GM23338 (cell line): ENCODE results near the gene KDM7A. TPM values are rescaled to one million over a fixed set of nuclear protein-coding genes. Genes with fewer than 3 reads are reported as not detected.

ENCODE experiments used
- ATAC-seq: fragments of 200-7000 bp; cut with Tn5 transposase; 3 replicates; pipeline ENCODE4 v1.9.1; 2020
- DNase-seq: peaks from one replicate; pipeline ENCODE4 v3.0.0-alpha.2; 2015; ENCODE audit warnings: low spot score
- H2AFZ ChIP-seq: fragments of 200-600 bp; sonication (generic); 2 replicates; pipeline ENCODE4 v1.8.0; 2016; ENCODE audit warnings: antibody characterized with exemption, mild to moderate bottlenecking, moderate library complexity
- H3F3A ChIP-seq: fragments of 200-600 bp; sonication (generic); replicated peaks from 2 replicates; pipeline ENCODE4 v1.8.0; 2017; ENCODE audit warnings: antibody characterized with exemption, mixed run types, low read depth
- H3K27ac ChIP-seq: fragments of 200-600 bp; sonication (generic); 2 replicates; pipeline ENCODE4 v1.6.1; 2016; ENCODE audit warnings: low read depth
- H3K27me3 ChIP-seq: fragments of 200-600 bp; sonication (generic); 2 replicates; pipeline ENCODE4 v1.8.0; 2016; ENCODE audit warnings: mild to moderate bottlenecking, mixed run types, moderate library complexity; ENCODE audit not compliant: insufficient read depth
- H3K36me3 ChIP-seq: fragments of 200-600 bp; sonication (generic); 2 replicates; pipeline ENCODE4 v1.8.0; 2016; ENCODE audit warnings: mild to moderate bottlenecking; ENCODE audit not compliant: insufficient read depth
- H3K4me1 ChIP-seq: fragments of 200-600 bp; sonication (generic); 2 replicates; pipeline ENCODE4 v1.8.0; 2016; ENCODE audit warnings: mild to moderate bottlenecking, moderate library complexity; ENCODE audit not compliant: insufficient read depth
- H3K4me2 ChIP-seq: fragments of 200-600 bp; sonication (generic); 2 replicates; pipeline ENCODE4 v1.7.1; 2017; ENCODE audit warnings: mixed run types
- H3K4me3 ChIP-seq: fragments of 200-600 bp; sonication (generic); 2 replicates; pipeline ENCODE4 v1.6.1; 2016; ENCODE audit warnings: mixed run types
- H3K79me2 ChIP-seq: fragments of 200-600 bp; sonication (generic); replicated peaks from 2 replicates; pipeline ENCODE4 v1.8.0; 2017; ENCODE audit warnings: mild to moderate bottlenecking; ENCODE audit not compliant: insufficient read depth
- H3K9me2 ChIP-seq: fragments of 200-600 bp; sonication (generic); 2 replicates; pipeline ENCODE4 v1.8.0; 2017; ENCODE audit not compliant: insufficient read depth
- H4K20me1 ChIP-seq: fragments of 200-600 bp; sonication (generic); replicated peaks from 2 replicates; pipeline ENCODE4 v1.8.0; 2017; ENCODE audit warnings: mild to moderate bottlenecking; ENCODE audit not compliant: insufficient read depth
- H3K27ac Mint-ChIP-seq: 2 replicates; pipeline ENCODE4 v1.8.0; 2020; ENCODE audit warnings: inconsistent platforms, mild to moderate bottlenecking, moderate library complexity, mixed read lengths
- H3K27me3 Mint-ChIP-seq: 3 replicates; pipeline ENCODE4 v1.8.0; 2022; ENCODE audit warnings: low read depth, mild to moderate bottlenecking, moderate library complexity, mixed read lengths, inconsistent platforms; ENCODE audit not compliant: insufficient read depth, poor library complexity
- H3K36me3 Mint-ChIP-seq: 3 replicates; pipeline ENCODE4 v1.8.0; 2021; ENCODE audit warnings: low read depth, mild to moderate bottlenecking, inconsistent platforms, moderate library complexity, mixed read lengths
- H3K4me1 Mint-ChIP-seq: 3 replicates; pipeline ENCODE4 v1.8.0; 2020; ENCODE audit warnings: mild to moderate bottlenecking, inconsistent platforms, mixed read lengths
- H3K4me3 Mint-ChIP-seq: 3 replicates; pipeline ENCODE4 v1.8.0; 2021; ENCODE audit warnings: moderate library complexity, mild to moderate bottlenecking, inconsistent platforms, mixed read lengths
- H3K9me3 Mint-ChIP-seq: 3 replicates; pipeline ENCODE4 v1.8.0; 2020; ENCODE audit warnings: moderate library complexity, mild to moderate bottlenecking, inconsistent platforms, mixed read lengths
- CTCF ChIP-seq, 2 experiments: fragments of 200-600 bp in 1 of 2; sonication (generic) in 1 of 2; conservative IDR thresholded peaks; 2 replicates each; pipeline versions ENCODE4 v1.5.1 to v1.6.1; 2016 to 2017; ENCODE audit warnings: antibody characterized with exemption in 2 of 2, low read depth in 2 of 2, mild to moderate bottlenecking in 2 of 2, moderate library complexity in 1 of 2
- ETS1 ChIP-seq: IDR thresholded peaks from 2 replicates; pipeline ENCODE4 v1.6.1; 2016; ENCODE audit warnings: antibody characterized with exemption
- EZH2phosphoT487 ChIP-seq: fragments of 200-600 bp; sonication (generic); IDR thresholded peaks from one replicate; pipeline ENCODE4 v1.8.1; 2018; ENCODE audit warnings: antibody characterized with exemption; ENCODE audit not compliant: unreplicated experiment
- NANOG ChIP-seq: IDR thresholded peaks from 2 replicates; pipeline ENCODE4 v1.6.1; 2016; ENCODE audit warnings: antibody characterized with exemption, borderline replicate concordance
- REST ChIP-seq: IDR thresholded peaks from one replicate; pipeline ENCODE4 v1.6.1; 2018; ENCODE audit warnings: antibody characterized with exemption; ENCODE audit not compliant: unreplicated experiment
- STAT1 ChIP-seq: IDR thresholded peaks from one replicate; pipeline ENCODE4 v1.6.1; 2016; ENCODE audit warnings: antibody characterized with exemption; ENCODE audit not compliant: unreplicated experiment
- ZNF114 ChIP-seq: fragments of 250-450 bp; sonication (Bioruptor Pico); IDR thresholded peaks from 2 replicates; pipeline ENCODE4 v1.5.0; 2020; ENCODE audit warnings: mild to moderate bottlenecking, moderate library complexity
- ZNF462 ChIP-seq: fragments of 250-450 bp; sonication (Bioruptor Pico); IDR thresholded peaks from 2 replicates; pipeline ENCODE4 v1.5.0; 2020; ENCODE audit warnings: mild to moderate bottlenecking, moderate library complexity
- polyA plus RNA-seq: library from polyadenylated mRNA; unstranded; fragments of >200 nt; fragmentation: Nextera tagmentation; extraction: Ambion mirVana; gene quantifications from 2 replicates; pipeline ENCODE4 v1.2.1, GENCODE V29; 2016
- total RNA-seq: library from RNA; depleted of rRNA; stranded (reverse); fragments of >200 nt; shearing (Covaris generic); gene quantifications from 2 replicates; pipeline ENCODE4 v1.2.3, GENCODE V29; 2014

Gene KDM7A
- total and polyA plus RNA-seq, 2 experiments from 2014 or later, result 2.3 to 10.8 TPM

- Mint-ChIP-seq H3K27ac (no peak overlapping the region), H3K9me3 (no peaks in the 10 kb centered on the region), H3K4me3 (no peak overlapping the region), H3K36me3 (no peaks in the 10 kb centered on the region), H3K4me1 (peaks cover 13% of the 10 kb centered on the region), H3K27me3 (peaks cover 3% of the 10 kb centered on the region)
- TF ChIP-seq ZNF462 (CRISPR knock-in tag) (no peak), NANOG (no peak), EZH2phosphoT487 (no peak), CTCF (conservative IDR thresholded peaks at IDR 0.05; ENCODE audit: low read depth in 2 of 2) (no peak), REST (no peak), ETS1 (no peak), STAT1 (no peak), ZNF114 (CRISPR knock-in tag) (no peak)
- H3K27ac ChIP-seq, result no peak overlapping the region
- no peaks in the 10 kb centered on the region for H4K20me1 ChIP-seq
- no peak overlapping the region for H2AFZ ChIP-seq
- H3K36me3 ChIP-seq, result no peaks in the 10 kb centered on the region
- no peaks in the 10 kb centered on the region for H3K27me3 ChIP-seq
- no peaks in the 10 kb centered on the region for H3K79me2 ChIP-seq
- H3K9me2 ChIP-seq, result no peaks in the 10 kb centered on the region
- DNase-seq (no peak), ATAC-seq (no peak)
- H3K4me2 ChIP-seq, result no peak overlapping the region
- peaks cover 5% of the 10 kb centered on the region for H3K4me1 ChIP-seq
- H3K4me3 ChIP-seq, result no peak overlapping the region
- H3F3A ChIP-seq, result no peaks in the 10 kb centered on the region
These were observed 91.8 kb downstream of the KDM7A start for GRCh38 chr7:140084972-140085371.
